Frontal cortex (tissue), 4 donors: ENCODE data around the gene DTD1. TPM values are rescaled to one million over a fixed set of nuclear protein-coding genes. Genes with fewer than 3 reads are reported as not detected.

ENCODE experiments used
- DNase-seq, 2 donors: peaks; one replicate each; pipeline ENCODE4 v3.0.0; 2012; ENCODE audit warnings: low spot score in 2 of 2
- FAIRE-seq: peaks from 2 replicates; lab custom pipeline; 2012; peaks lifted over from hg19 to GRCh38; lab: Jason Lieb, UNC
- total RNA-seq: library from RNA; depleted of rRNA; stranded (reverse); fragments of >200 nt; gene quantifications from one replicate; pipeline ENCODE4 v1.2.3, GENCODE V29; 2014
- donor health status: control.
- donor health status: control.
- donor health status: control.

Gene DTD1
- total RNA-seq, 1 donor from 2014 or later: 98.2 TPM

DNA sequence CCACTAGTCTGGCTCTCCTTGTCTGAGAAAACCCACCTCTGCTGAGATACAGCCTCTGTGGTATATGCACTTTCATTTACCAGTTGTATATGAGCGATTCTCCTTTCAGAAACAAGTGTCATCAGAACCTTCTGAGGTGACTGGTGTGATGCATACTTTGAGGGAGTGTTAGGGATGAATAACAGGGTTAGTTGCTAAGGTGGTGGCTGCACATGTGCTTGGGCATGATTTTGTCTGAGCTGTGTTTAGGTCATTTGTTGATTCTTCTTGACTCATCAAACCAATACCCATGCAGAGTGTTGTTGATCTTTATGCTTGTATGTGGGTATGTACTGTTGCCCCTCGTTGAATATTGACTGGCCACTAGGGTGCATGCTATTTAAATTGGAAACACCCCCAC is 25.7 kb downstream of the DTD1 start:
- no peak for FAIRE-seq
- DNase-seq: no peak

DNA sequence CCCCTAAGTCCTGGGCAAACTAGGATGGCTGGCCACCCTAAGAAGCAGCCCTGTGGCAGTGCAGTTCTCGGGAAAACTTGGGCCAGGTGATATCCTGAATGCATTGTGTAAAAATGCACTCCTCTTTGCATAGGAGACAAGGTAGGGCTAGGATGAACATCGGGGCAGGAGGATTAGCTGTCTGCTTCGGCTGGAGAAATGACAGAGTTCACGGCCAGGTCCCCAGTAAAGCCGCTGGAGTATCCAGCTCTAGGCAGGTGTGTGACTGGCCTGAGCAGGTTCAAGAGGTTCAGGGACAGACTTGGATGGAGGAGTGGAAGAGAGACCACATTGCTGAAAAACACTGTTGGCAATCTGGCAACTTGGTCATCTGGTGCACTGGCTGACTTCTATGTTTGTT is 26.4 kb downstream of the DTD1 start:
- no peak for DNase-seq
- FAIRE-seq: no peak

DNA sequence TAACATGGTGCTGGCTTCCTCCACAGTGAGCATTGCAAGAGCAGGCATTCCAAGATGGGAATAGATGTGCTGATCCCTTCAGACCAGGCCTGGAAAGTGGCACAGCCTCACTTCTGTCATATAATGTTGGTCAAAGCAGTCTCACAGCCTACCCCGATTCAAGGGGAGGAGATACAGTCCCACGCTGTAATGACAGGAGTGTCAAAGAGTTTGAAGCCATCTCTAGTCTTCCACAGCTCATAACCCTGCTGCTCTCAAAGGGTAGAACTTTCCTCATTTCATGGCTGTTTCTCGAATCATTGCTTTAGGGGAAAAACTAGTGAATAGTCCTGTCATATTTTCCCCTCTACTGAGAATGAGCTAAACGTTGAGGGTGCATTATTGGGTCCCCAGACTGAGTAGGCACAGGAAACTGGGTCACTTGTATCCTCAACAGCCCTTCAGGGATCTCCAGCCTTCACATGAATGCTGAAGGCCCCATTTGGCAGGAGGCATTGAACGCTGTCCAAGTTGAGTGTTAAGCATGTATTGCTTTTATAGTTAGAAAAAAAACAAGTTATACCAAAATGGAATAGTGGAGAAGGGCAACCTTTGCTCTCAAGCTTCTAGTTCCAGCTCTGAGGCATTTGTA is 27.3 kb downstream of the DTD1 start:
- FAIRE-seq (no peak), DNase-seq (peak in 1 of 2 donors; percentile 24)

- DNase-seq: no peak
- no peak for FAIRE-seq
Observed at GRCh38 chr20:18621004-18621403, 33.1 kb downstream of the DTD1 start.

DNA sequence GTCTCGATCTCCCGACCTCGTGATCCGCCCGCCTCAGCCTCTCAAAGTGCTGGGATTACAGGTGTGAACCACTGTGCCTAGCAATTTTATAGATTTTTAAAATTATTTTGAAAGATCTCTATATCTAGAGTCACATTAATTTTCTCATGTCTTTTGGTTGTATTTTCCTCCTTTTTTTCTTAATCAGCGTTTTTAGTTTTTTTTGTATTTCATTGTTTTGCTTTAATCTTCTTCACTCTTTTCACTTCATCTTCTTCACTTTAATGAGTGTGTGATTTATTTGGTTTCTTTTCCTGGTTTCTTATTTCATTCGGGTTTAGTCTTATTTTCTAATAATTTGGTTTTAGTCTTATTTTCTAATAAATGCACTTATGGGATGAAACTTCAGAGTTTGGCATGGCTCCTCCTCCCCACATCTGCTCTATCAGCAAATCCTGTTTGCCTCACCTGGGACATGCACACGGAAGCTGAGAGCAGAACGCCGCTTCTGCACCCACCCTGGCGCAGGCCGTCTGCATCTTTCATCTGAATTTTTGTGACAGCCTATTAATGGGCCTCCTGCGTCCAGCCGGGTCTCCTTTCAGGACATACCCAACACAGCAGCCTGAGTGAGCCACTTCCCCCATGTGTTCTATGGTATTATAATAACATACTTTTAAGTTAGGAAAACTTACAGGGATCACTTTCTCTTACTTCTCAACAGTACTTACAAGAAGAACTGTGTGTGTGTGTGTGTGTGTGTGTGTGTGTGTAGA is 35.5 kb downstream of the DTD1 start:
- FAIRE-seq: no peak
- no peak for DNase-seq

- no peak for FAIRE-seq
Observed at GRCh38 chr20:18624948-18625347, 37.1 kb downstream of the DTD1 start.

DNA sequence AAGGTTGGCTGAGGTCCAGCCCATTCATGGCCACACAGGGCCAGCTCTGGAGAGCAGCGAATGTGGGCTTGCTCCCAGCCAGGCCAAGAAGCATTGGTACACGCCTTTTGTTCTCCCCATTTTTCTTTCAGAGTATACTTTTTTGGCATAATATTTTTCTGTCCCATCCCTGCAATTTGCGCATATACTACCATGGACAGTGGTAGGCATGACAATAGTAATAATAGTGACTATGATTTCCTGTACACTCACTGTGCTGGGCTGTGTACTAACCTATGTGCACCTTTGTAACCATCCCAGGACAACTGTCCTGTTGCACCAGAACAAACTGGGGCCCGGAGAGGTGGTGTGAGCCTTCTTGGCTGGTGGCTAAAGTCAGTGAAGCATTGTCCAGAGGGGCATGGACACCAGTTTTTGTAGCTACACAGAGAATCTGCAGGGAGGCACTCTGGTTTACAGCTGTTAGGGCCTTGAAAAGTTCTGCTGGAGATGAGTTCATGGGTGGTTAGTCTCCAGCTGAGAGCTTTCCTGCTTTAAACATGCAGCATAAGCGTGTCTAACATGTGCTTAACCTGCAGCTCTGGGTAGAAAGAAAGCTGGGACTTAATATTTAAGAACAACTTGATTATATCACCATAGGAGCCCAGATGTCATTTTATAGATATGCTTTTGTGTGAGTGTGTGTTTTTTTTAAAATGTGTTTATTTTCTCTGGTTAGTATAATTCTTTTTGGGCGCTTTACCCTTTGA is 38.2 kb downstream of the DTD1 start:
- DNase-seq: no peak
- FAIRE-seq: no peak

More at GRCh38 chr20:18624948-18625347, 37.1 kb downstream of the DTD1 start:
- no peak for DNase-seq

DNA sequence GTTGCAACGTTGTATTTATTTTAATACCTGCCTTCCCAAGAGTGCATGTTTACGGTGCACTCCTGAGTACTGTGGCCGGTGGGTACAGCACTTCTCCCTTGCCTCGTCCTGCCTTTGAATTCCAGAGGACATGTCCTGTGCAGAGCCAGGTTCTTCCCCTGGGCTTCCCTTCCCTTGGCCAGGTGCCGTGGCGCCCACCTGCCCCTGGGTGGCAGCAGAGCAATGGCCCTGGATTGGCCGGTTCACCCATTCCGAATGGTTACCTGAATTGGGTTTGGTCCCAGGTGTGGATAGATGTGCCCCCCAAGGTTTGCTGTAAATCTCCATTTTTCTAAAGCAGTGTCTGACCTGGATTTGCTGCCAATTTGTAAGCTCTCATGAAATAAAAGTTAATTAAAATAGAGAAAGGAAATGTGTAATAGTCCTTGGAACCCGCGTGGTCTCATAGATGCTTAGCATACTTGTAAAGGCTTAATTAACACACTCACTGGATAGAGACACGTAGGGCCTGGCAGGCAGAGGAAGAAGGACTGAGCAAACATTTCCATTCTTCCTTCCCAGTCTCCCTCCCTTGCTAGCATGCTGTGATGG is 40.6 kb downstream of the DTD1 start:
- no peak for FAIRE-seq

GRCh38 chr20:18632196-18632789 is 44.4 kb downstream of the DTD1 start:
- DNase-seq (peak in 1 of 2 donors; percentile 44), FAIRE-seq (peak; percentile 21)

More for the DNA sequence above, 40.6 kb downstream of the DTD1 start:
- no peak for DNase-seq

GRCh38 chr20:18633411-18633810 is 45.6 kb downstream of the DTD1 start:
- FAIRE-seq (no peak), DNase-seq (no peak)

GRCh38 chr20:18634501-18634900 is 46.6 kb downstream of the DTD1 start:
- DNase-seq (no peak), FAIRE-seq (no peak)

DNA sequence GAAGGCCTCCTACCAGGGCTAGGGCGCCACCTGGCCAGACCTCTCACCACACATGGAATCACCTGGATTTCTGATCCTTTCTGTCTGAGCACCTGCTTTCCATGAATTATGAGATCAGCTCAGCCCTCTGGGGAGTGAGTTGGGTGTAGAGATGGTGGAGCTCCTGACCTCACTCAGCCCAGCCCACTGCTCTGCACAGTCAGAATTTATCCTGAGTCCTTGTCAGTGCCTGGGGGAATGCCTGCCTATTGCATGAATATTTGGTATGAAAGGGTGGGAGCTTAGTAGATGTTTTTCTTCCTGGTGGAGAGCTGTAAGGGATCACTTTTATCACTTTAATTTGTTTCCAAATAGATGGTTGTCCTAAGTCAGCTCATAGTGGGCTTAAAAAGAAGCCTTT is 47.5 kb downstream of the DTD1 start:
- DNase-seq (no peak), FAIRE-seq (no peak)

DNA sequence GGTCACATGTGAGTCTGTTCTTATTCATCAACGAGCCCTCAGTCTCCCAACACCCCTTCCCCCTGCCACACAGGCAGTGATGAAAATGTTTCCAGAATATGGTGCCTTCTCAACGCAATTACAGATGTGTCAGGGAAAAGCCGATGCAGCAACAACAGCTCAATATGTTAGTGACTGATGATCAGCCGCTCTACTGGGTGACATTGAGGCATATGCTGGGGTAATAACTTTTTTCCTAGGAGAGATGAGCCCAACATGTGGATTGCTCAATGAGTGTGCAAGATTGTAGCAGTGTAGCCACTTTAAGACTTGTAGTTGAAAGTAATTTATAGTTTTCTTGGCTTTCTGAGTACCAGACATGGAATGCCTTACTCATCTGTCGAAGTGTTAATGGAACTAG is 49.4 kb downstream of the DTD1 start:
- no peak for DNase-seq
- FAIRE-seq: no peak

DNA sequence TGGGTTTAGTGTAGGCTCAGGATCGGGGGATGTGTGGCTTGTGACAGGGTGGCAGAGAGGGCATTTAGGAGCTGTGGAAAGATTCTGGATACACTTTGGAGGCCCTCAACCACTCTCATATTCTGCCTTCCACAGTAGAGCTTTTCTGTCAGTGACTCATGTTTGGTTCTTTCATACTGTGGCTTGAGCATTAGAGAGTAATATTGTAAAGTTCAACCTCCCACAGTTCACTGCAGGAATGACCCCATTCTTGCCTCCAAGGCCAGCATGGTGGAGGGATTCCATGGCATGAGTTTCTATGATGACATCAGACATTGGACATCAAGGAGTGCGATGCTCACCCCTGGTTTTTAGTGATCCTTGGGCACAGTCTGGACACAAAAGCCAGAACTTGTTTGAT is 50.9 kb downstream of the DTD1 start:
- FAIRE-seq: no peak
- DNase-seq: no peak

DNA sequence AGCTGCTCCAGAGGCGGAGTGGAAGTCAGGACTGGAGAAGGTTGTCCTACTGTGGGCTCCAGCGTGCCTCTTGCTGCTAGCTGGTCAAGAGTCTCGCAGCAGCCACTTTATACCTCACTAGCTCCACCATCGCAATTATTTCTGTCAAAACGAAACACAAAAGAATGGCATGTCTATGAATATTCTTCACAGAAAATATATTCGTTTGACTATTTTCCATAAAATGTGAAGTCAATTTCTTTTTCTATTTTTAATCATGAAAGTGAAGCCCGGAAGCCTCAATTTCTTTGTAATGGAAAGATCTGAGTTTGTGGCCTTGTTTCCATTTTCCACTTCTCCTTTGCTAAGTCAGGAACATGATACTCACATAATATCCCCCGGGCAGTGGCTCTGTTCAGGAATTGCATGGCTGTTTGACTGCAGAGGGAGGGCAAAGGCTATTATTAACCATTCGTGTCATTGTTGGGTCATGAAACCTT is 51.7 kb downstream of the DTD1 start:
- FAIRE-seq (no peak), DNase-seq (no peak)

- FAIRE-seq (no peak), DNase-seq (no peak)
Observed at GRCh38 chr20:18645196-18645745, 57.4 kb downstream of the DTD1 start.

GRCh38 chr20:18645851-18646250 is 58.0 kb downstream of the DTD1 start:
- no peak for DNase-seq

GRCh38 chr20:18647777-18648176 is 59.9 kb downstream of the DTD1 start:
- FAIRE-seq (no peak), DNase-seq (no peak)

More at GRCh38 chr20:18645851-18646250, 58.0 kb downstream of the DTD1 start:
- no peak for FAIRE-seq

GRCh38 chr20:18650224-18650623 is 62.4 kb downstream of the DTD1 start:
- FAIRE-seq: no peak

More at GRCh38 chr20:18650224-18650623, 62.4 kb downstream of the DTD1 start:
- no peak for DNase-seq
